Naive B cell (primary cell): Measurements from ENCODE around the gene ITGA7. TPM values are rescaled to one million over a fixed set of nuclear protein-coding genes. Genes with fewer than 3 reads are reported as not detected.

Experiments used
- ATAC-seq, 2 donors: fragments of 150-1000 bp; cut with Tn5 transposase; 2 replicates each; pipeline ENCODE4 v1.10.0; 2021; ENCODE audit warnings: low read depth in 2 of 2, mild to moderate bottlenecking in 2 of 2, moderate library complexity in 2 of 2
- DNase-seq: peaks from one replicate; pipeline ENCODE4 v3.0.0; 2022
- H3K27ac Mint-ChIP-seq, 6 donors: one replicate each; pipeline ENCODE4 v1.8.0; 2020 to 2022; ENCODE audit warnings: mild to moderate bottlenecking in 6 of 6, mixed read lengths in 6 of 6, moderate library complexity in 5 of 6, inconsistent platforms in 2 of 6
- H3K27me3 Mint-ChIP-seq, 3 donors: one replicate each; pipeline ENCODE4 v1.8.0; 2021 to 2022; ENCODE audit warnings: mixed read lengths in 3 of 3, mild to moderate bottlenecking in 1 of 3
- H3K36me3 Mint-ChIP-seq, 2 donors: one replicate each; pipeline ENCODE4 v1.8.0; 2020 to 2022; ENCODE audit warnings: mixed read lengths in 2 of 2, inconsistent platforms in 1 of 2, mild to moderate bottlenecking in 1 of 2
- H3K4me1 Mint-ChIP-seq, 3 donors: one replicate each; pipeline ENCODE4 v1.8.0; 2020 to 2022; ENCODE audit warnings: mixed read lengths in 3 of 3, inconsistent platforms in 1 of 3, mild to moderate bottlenecking in 1 of 3, moderate library complexity in 1 of 3
- H3K4me3 Mint-ChIP-seq, 8 donors: one replicate each; pipeline ENCODE4 v1.8.0; 2020 to 2022; ENCODE audit warnings: mild to moderate bottlenecking in 8 of 8, mixed read lengths in 8 of 8, moderate library complexity in 8 of 8, inconsistent platforms in 2 of 8
- H3K9me3 Mint-ChIP-seq, 7 donors: one replicate each; pipeline ENCODE4 v1.8.0; 2020 to 2022; ENCODE audit warnings: mixed read lengths in 7 of 7, mild to moderate bottlenecking in 5 of 7, inconsistent platforms in 2 of 7, moderate library complexity in 1 of 7
- polyA plus RNA-seq, 6 donors: library from polyadenylated mRNA; unstranded; fragments of 300-500 nt; fragmentation: Illumina TruSeq; gene quantifications; one replicate each; pipeline ENCODE4 v1.2.3, GENCODE V29; 2021; ENCODE audit warnings: low read depth in 6 of 6

The ITGA7 gene, protein sequence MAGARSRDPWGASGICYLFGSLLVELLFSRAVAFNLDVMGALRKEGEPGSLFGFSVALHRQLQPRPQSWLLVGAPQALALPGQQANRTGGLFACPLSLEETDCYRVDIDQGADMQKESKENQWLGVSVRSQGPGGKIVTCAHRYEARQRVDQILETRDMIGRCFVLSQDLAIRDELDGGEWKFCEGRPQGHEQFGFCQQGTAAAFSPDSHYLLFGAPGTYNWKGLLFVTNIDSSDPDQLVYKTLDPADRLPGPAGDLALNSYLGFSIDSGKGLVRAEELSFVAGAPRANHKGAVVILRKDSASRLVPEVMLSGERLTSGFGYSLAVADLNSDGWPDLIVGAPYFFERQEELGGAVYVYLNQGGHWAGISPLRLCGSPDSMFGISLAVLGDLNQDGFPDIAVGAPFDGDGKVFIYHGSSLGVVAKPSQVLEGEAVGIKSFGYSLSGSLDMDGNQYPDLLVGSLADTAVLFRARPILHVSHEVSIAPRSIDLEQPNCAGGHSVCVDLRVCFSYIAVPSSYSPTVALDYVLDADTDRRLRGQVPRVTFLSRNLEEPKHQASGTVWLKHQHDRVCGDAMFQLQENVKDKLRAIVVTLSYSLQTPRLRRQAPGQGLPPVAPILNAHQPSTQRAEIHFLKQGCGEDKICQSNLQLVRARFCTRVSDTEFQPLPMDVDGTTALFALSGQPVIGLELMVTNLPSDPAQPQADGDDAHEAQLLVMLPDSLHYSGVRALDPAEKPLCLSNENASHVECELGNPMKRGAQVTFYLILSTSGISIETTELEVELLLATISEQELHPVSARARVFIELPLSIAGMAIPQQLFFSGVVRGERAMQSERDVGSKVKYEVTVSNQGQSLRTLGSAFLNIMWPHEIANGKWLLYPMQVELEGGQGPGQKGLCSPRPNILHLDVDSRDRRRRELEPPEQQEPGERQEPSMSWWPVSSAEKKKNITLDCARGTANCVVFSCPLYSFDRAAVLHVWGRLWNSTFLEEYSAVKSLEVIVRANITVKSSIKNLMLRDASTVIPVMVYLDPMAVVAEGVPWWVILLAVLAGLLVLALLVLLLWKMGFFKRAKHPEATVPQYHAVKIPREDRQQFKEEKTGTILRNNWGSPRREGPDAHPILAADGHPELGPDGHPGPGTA
- polyA plus RNA-seq, result under 1 TPM in 2 of 6 donors, not detected in 4; 0.14 to 0.36 TPM

DNA sequence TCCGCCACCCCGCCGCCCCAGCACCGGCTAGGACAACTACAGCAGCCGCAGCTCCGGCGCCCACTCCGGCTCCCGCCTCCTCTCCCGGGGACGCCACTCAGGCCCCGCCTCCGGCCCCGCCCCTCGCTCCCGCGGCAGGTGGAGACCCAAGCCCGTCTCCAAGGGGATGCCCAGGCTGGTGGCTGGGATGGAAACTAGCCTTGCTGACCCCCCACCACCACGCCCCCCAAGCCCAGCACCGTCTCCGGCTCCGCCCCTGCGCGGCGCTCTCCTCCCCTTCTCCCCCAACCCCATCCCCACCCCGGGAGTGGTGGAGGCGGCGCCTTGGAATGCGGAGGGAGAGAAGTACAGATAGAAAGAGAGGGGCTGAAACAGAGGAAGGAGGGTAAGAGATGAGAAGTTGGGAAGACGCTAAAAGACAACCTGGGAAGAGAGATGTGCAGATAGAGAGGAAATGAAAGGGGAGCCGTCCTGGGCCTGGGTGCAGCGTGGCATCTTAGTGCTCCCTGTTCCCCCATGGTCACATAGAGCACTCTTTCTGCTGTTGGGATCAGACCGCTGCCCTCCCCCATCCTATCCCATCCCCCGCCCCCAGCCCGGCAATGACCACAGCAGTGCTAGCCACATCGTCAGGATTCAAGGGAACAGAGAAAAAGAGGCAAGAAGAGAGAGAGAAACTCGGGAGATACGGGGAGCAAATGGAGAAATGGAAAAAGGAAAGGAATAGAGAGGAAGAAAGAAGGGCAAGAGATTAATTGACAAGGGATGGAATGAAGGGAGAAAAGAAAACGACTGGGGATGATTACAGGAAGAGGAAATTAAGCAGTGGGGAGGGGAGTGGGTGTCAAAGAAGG, at the start of gene ITGA7:
Gene ITGA7, minus strand, starts transcription at position 64 of the 854 bp plus-strand sequence. CDS start 222 bp downstream, outside the sequence.
- peaks cover 15 to 30% (median 27%) of the 10 kb centered on the region in 3 donors for H3K27me3 Mint-ChIP-seq
- no peaks in the 10 kb centered on the region for H3K36me3 Mint-ChIP-seq
- DNase-seq (peak; percentile 31), ATAC-seq (peak; percentile 64 to 66)
- peaks cover 27 to 37% (median 30%) of the 10 kb centered on the region in 3 donors for H3K4me1 Mint-ChIP-seq
- peak within 1 kb of the TSS; percentile 77 to 95 (median 92) for H3K4me3 Mint-ChIP-seq
- no peaks in the 10 kb centered on the region for H3K9me3 Mint-ChIP-seq
- peak within 1 kb of the TSS in 4 of 6 donors; percentile 18 to 52 (median 40) for H3K27ac Mint-ChIP-seq

DNA sequence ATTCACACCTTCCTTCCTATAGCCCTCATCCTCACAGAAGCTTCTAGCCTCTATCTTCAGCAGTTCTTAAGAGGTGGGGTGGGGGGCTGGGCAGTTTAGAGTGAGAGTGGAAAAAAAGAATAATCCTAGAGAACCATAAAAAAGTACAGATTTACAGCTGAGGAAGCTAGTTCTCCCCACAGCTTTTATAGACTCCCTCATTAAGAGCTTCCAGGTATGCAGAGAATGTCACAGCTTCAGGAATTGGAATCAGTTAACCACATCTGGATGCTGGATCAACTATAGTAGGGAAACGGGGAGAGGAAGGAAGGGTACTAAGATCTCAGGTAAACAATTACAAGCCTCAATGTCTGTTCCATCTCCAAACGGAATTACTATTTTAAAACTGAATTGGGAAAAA, 47.5 kb upstream of the ITGA7 start:
- H3K27ac Mint-ChIP-seq, result peak overlapping the region in 4 of 6 donors; percentile 17 to 76 (median 45)
- DNase-seq (no peak), ATAC-seq (no peak)
- H3K9me3 Mint-ChIP-seq, result no peaks in the 10 kb centered on the region
- peaks cover 0 to 3% (median 0%) of the 10 kb centered on the region in 3 donors for H3K4me1 Mint-ChIP-seq
- no peaks in the 10 kb centered on the region for H3K27me3 Mint-ChIP-seq
- H3K36me3 Mint-ChIP-seq, result peaks cover 17 to 35% of the 10 kb centered on the region in 2 donors
- no peak overlapping the region for H3K4me3 Mint-ChIP-seq

DNA sequence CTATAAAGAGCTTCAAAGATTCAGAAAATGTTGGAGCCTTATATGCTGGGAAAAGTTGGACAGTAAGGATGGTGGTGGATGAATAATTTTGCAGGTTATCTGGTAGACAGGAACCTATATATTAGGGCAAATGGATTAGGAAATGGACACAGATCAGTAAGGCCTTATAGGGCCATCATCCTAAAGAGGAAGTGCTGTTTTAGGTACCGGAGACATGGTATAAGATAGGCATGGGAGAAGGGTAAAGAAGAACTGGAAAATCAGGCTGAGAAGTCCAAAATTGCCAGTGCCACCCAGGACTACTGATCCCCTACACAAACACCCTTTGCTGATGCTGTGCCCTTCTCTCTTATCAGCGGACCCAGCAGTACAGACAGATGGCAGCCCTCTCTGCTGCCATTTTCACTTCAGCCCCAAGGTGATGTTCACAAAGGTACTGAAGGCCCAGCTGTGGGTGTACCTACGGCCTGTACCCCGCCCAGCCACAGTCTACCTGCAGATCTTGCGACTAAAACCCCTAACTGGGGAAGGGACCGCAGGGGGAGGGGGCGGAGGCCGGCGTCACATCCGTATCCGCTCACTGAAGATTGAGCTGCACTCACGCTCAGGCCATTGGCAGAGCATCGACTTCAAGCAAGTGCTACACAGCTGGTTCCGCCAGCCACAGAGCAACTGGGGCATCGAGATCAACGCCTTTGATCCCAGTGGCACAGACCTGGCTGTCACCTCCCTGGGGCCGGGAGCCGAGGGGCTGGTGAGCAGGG, 40.7 kb upstream of the ITGA7 start:
- DNase-seq, result no peak

DNA sequence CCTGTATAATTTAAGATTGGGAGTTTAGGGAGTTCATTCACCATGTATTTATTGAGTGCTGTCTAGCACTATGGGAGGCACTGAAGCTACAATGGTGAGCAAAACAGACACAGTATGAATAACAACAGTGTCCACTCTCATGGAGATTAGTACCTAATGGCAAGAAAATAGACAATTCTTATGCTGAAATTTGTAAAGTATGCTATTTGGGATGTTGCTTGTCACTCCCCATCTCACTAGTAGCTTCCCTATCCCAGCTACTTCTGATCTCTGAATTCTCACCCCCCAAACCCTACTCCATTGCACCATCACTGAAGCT, 39.2 kb upstream of the ITGA7 start:
- H3K4me3 Mint-ChIP-seq, result peak overlapping the region in 1 of 8 donors; percentile 26
- no peaks in the 10 kb centered on the region for H3K27me3 Mint-ChIP-seq
- H3K27ac Mint-ChIP-seq, result peak overlapping the region in 3 of 6 donors; percentile 4 to 71 (median 62)
- H3K4me1 Mint-ChIP-seq, result peaks cover 32 to 52% (median 39%) of the 10 kb centered on the region in 3 donors
- H3K9me3 Mint-ChIP-seq, result no peaks in the 10 kb centered on the region
- H3K36me3 Mint-ChIP-seq, result peaks cover 0 to 12% of the 10 kb centered on the region in 2 donors
- DNase-seq (no peak), ATAC-seq (no peak)

More for the DNA sequence above, 40.7 kb upstream of the ITGA7 start:
- no peak for ATAC-seq
- Mint-ChIP-seq H3K27ac (peak overlapping the region in 4 of 6 donors; percentile 15 to 79 (median 38)), H3K27me3 (no peaks in the 10 kb centered on the region), H3K36me3 (peaks cover 0 to 12% of the 10 kb centered on the region in 2 donors), H3K4me1 (peaks cover 27 to 41% (median 33%) of the 10 kb centered on the region in 3 donors), H3K4me3 (no peak overlapping the region), H3K9me3 (no peaks in the 10 kb centered on the region)

DNA sequence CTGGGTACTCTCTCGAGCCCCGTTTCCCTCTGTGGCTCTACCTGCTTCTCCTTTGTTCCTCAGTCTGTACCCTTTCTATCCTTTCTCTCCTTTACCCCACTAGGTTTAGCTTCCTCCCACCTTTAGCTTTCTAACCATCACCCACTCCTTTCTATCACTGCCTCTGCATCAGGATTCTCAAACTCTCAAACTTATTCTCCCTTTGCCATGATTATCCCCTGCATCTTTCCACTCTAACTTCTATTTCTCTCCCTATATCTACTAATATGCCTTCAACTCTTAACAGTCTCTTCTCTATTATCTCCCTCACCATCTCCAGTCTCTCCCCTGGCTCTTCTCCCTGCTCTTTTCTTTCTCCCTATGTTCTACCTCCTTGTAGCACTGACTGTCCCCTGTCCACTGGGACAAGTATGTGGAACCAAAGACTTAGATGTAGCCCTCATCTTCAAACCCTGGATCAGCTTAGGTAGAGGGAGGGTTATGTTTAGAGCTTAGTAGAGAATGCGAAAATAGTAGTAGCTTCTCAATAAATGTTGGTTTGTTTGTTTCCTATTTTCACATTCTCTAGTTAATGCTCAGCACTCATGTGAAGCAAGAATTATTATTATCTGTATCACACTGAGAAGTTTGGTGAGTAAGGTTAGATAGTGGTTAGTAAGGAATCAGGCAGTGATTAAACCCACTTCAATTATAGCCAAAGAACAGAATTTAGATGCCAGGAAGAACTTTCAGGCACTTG, 38.6 kb upstream of the ITGA7 start:
- DNase-seq, result no peak
- Mint-ChIP-seq H3K4me3 (peak overlapping the region; percentile 45 to 95 (median 76)), H3K4me1 (peaks cover 34 to 54% (median 39%) of the 10 kb centered on the region in 3 donors), H3K27me3 (no peaks in the 10 kb centered on the region), H3K27ac (peak overlapping the region; percentile 1 to 95 (median 42)), H3K36me3 (peaks cover 0 to 12% of the 10 kb centered on the region in 2 donors), H3K9me3 (no peaks in the 10 kb centered on the region)
- ATAC-seq, result no peak

DNA sequence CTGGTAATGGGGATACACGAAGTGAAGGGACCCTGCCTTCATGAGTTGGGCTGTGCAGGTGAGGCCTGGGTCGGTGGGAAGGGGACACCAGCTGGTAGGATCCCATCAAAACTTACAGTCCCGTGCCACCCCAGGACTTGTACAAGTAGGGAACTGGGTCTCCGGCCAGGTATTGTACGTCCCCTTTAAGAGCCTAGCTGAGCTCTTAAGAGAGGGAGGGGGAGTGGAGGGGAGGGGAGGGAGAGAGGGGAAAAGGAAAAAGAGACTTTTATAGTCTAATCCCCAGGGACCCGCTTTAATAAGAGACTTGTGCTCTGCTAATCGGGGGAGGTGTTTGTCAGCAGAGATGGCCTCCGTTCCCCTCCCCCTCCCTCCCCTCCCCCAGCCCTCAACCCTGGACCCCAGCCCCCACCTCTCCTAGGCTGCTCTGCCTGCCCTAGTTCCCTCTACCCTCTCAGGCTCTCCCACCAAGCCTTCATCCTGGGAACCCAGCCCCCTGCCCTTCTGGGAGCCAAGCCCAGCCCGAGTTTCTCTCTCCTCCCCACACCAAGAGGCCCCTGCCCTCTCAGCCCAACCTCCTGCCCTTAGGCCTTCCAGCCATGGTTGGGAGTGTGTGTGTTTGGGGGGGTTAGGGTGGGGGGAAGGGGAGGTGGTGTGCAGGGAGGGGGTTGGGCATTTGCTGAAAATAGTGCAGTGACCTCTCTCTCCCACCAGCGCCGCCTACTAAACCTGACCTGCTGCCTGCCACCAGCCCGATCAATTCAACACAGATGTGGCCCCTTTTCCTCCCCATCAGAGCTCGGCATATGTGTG, 37.9 kb upstream of the ITGA7 start:
- H3K4me1 Mint-ChIP-seq, result peaks cover 34 to 54% (median 39%) of the 10 kb centered on the region in 3 donors
- ATAC-seq, result no peak
- H3K9me3 Mint-ChIP-seq, result no peaks in the 10 kb centered on the region

DNA sequence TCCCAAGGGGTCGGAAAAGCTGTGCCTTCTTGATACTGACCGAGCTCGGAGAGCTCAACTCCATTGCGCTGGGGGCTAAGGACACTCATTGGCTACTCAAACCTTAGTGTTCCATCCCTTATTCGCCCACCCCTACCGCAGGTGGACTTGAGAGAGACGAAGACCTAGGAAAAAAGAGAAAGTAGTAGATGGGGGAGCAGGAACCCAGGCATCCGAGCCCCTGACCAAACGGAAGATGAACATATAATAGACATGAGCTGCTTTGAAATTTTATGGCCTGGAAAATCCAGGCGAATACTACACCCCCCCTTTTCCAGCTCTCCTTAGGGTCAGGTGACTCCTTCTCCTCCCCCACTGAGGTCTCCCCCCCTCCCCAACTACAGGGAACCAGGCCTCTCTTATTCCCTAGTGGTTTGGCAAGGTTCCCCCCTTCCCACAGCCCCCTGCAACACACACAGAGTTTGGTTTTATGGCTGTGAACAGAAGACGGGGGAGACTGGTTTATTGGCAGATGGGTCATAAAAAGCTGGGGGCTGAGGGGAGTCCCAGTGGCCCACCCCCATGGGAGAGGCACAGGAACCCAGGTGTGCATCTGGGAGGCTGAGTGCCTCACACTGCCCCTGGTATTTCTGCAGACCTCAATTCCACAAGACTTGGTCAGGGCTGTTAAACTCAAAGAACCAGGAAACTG, 36.8 kb upstream of the ITGA7 start:
- Mint-ChIP-seq H3K4me3 (peak overlapping the region; percentile 85 to 95 (median 92)), H3K9me3 (no peaks in the 10 kb centered on the region), H3K27me3 (no peaks in the 10 kb centered on the region), H3K4me1 (peaks cover 34 to 54% (median 35%) of the 10 kb centered on the region in 3 donors), H3K27ac (peak overlapping the region in 4 of 6 donors; percentile 19 to 88 (median 78)), H3K36me3 (peaks cover 0 to 6% of the 10 kb centered on the region in 2 donors)
- ATAC-seq, result no peak
- no peak for DNase-seq

More for the DNA sequence above, 37.9 kb upstream of the ITGA7 start:
- Mint-ChIP-seq H3K36me3 (peaks cover 0 to 7% of the 10 kb centered on the region in 2 donors), H3K27ac (peak overlapping the region in 5 of 6 donors; percentile 1 to 95 (median 62)), H3K27me3 (no peaks in the 10 kb centered on the region), H3K4me3 (peak overlapping the region; percentile 78 to 95 (median 92))
- DNase-seq, result no peak

DNA sequence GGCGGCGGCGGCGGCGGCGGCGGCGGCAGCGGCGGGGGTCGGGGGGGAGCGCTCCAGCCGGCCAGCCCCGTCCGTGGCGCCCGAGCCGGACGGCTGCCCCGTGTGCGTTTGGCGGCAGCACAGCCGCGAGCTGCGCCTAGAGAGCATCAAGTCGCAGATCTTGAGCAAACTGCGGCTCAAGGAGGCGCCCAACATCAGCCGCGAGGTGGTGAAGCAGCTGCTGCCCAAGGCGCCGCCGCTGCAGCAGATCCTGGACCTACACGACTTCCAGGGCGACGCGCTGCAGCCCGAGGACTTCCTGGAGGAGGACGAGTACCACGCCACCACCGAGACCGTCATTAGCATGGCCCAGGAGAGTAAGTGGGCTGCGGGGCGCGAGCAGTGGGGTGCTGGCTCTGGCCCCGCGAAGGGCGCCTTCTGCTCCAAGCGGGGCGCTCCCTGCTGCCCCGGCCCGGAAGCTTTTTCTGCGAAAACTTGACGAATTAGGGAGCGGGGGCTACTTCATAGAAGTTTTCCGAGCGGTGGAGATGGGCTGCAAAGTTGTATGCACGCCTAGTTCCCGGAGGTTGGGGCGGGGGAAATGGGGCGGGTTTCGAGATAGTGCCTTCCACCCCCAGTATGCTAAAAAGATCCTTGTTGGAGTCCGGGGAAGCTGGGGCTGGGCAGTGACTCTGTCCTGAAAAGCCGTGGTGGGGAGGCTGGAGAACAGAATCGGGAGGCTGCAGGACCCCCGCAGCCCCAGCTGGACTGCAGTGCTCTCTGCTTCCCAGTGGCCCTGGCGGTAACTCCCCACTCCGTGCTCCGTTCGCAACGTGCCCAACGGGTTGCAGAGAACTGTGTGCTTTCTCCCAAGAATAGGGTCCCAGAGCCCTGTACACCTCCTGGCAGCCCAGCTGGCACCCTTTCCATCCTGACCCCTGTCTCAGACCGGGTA, 36.0 kb upstream of the ITGA7 start:
- Mint-ChIP-seq H3K4me1 (peaks cover 34 to 59% (median 35%) of the 10 kb centered on the region in 3 donors), H3K36me3 (no peaks in the 10 kb centered on the region), H3K27me3 (no peaks in the 10 kb centered on the region), H3K4me3 (peak overlapping the region; percentile 85 to 95 (median 92)), H3K9me3 (no peaks in the 10 kb centered on the region), H3K27ac (peak overlapping the region in 5 of 6 donors; percentile 19 to 88 (median 76))
- ATAC-seq (peak; percentile 52), DNase-seq (no peak)

DNA sequence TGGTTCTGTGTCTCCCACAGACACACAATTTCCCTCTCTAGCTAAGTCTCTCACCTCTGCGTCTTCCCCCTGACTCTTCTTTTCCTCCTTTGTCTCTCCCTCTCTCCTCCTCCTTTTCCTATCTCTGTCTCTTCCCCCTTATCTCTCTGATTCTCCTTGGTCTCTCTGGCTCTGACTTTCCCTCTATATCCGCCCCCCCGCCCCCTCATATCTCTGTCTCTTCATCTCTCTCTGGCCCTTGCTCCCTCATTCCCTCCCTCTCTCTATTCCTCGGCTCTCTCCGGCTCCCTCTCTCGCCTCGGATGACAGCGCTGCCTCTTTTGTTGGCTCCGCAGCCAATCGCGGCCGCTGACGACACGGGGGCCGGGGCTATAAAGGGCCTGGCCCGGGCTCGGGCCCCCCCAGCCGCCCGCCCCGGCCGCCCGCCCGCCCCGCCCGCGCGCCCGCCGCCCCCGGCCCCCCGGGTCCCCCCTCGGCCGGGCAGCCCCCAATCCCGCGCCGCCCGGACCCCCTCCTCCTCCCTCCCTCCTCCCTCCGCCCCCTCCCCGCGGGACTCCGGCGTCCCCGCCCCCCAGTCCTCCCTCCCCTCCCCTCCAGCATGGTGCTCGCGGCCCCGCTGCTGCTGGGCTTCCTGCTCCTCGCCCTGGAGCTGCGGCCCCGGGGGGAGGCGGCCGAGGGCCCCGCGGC, 35.2 kb upstream of the ITGA7 start, which contains the start of gene GDF11:
Gene GDF11, plus strand, starts transcription at position 404 of the 687 bp plus-strand sequence. Its CDS starts 195 bp downstream, at position 599.
- Mint-ChIP-seq H3K9me3 (no peaks in the 10 kb centered on the region), H3K36me3 (no peaks in the 10 kb centered on the region), H3K27me3 (no peaks in the 10 kb centered on the region), H3K27ac (peak within 1 kb of the TSS; percentile 17 to 86 (median 62)), H3K4me1 (peaks cover 39 to 65% (median 40%) of the 10 kb centered on the region in 3 donors), H3K4me3 (peak within 1 kb of the TSS; percentile 85 to 95 (median 92))
- ATAC-seq (peak; percentile 41 to 44), DNase-seq (peak; percentile 47)
